ENCODE results near the gene RAET1G. TPM values are rescaled to one million over a fixed set of nuclear protein-coding genes. Genes with fewer than 3 reads are reported as not detected.

Gene RAET1G
- total RNA-seq, 4 donors from 2014 or later: not detected

- in situ Hi-C loops (cut with MboI; ENCODE audit: low pct_ligation_motif_present in 1 of 4, low pct_unique_long_range_greater_than_20kb in 1 of 4, low sequenced_read_pairs in 3 of 4): no loop called here
- Histone ChIP-seq H3K4me1 (no peaks in the 10 kb centered on the region), H3K27ac (no peak overlapping the region), H3K27me3 (no peaks in the 10 kb centered on the region), H3K9me3 (no peaks in the 10 kb centered on the region), H3K36me3 (no peaks in the 10 kb centered on the region), H3K4me3 (no peak overlapping the region)
- TF ChIP-seq EP300 (IDR thresholded peaks at IDR 0.05; ENCODE audit: low read depth) (no peak), CTCF (IDR thresholded peaks at IDR 0.05) (no peak), POLR2AphosphoS5 (IDR thresholded peaks at IDR 0.05) (no peak), POLR2A (IDR thresholded peaks at IDR 0.05) (no peak)
- 67 to 75% methylated on average over 6 to 7 of the region's 7 CpGs for WGBS, 2 donors (ENCODE audit: low coverage in 1 of 2)
- DNase-seq: no peak
- intact Hi-C loops (cut with DNase I; ENCODE audit: low total_unique reads): no loop called here
These were observed 33.6 kb downstream of the RAET1G start for GRCh38 chr6:149889326-149889725.

GRCh38 chr6:149888659-149889058, 34.3 kb downstream of the RAET1G start:
- TF ChIP-seq POLR2AphosphoS5 (IDR thresholded peaks at IDR 0.05): no peak
- TF ChIP-seq EP300 (IDR thresholded peaks at IDR 0.05; ENCODE audit: low read depth): no peak
- TF ChIP-seq POLR2A (IDR thresholded peaks at IDR 0.05): no peak
- TF ChIP-seq CTCF (IDR thresholded peaks at IDR 0.05): no peak
- no peaks in the 10 kb centered on the region for H3K9me3 ChIP-seq
- no peak overlapping the region for H3K4me3 ChIP-seq
- in situ Hi-C loops (cut with MboI; ENCODE audit: low pct_ligation_motif_present in 1 of 4, low pct_unique_long_range_greater_than_20kb in 1 of 4, low sequenced_read_pairs in 3 of 4): no loop called here
- H3K36me3 ChIP-seq: no peaks in the 10 kb centered on the region
- no peak overlapping the region for H3K27ac ChIP-seq
- H3K4me1 ChIP-seq: no peaks in the 10 kb centered on the region
- no peaks in the 10 kb centered on the region for H3K27me3 ChIP-seq
- 42% methylated on average over 1 of the region's 1 CpG; no CpG with 5 or more reads in 1 of the 2 donors for WGBS, 2 donors (ENCODE audit: low coverage in 1 of 2)
- DNase-seq: no peak
- intact Hi-C loops (cut with DNase I; ENCODE audit: low total_unique reads): no loop called here

- no peaks in the 10 kb centered on the region for H3K4me1 ChIP-seq
- peak; percentile 57 for DNase-seq
- H3K27ac ChIP-seq: no peak overlapping the region
- TF ChIP-seq POLR2AphosphoS5 (IDR thresholded peaks at IDR 0.05): no peak
- TF ChIP-seq POLR2A (IDR thresholded peaks at IDR 0.05): no peak
- TF ChIP-seq CTCF (IDR thresholded peaks at IDR 0.05): no peak
- no peak for TF ChIP-seq EP300 (IDR thresholded peaks at IDR 0.05; ENCODE audit: low read depth)
- H3K36me3 ChIP-seq: no peaks in the 10 kb centered on the region
- in situ Hi-C loops (cut with MboI; ENCODE audit: low pct_ligation_motif_present in 1 of 4, low pct_unique_long_range_greater_than_20kb in 1 of 4, low sequenced_read_pairs in 3 of 4) (no loop called here), intact Hi-C loops (cut with DNase I; ENCODE audit: low total_unique reads) (no loop called here)
- no peaks in the 10 kb centered on the region for H3K9me3 ChIP-seq
- H3K4me3 ChIP-seq: no peak overlapping the region
- 48 to 92% methylated on average over 6 to 9 of the region's 9 CpGs for WGBS, 2 donors (ENCODE audit: low coverage in 1 of 2)
- no peaks in the 10 kb centered on the region for H3K27me3 ChIP-seq
These were observed 34.8 kb downstream of the RAET1G start for GRCh38 chr6:149888093-149888492.

- intact Hi-C loops (cut with DNase I; ENCODE audit: low total_unique reads): no loop called here
- no peak overlapping the region for H3K27ac ChIP-seq
- WGBS, 2 donors (ENCODE audit: low coverage in 1 of 2): 71% methylated on average over 3 of the region's 3 CpGs; no CpG with 5 or more reads in 1 of the 2 donors
- DNase-seq: no peak
- in situ Hi-C loops (cut with MboI; ENCODE audit: low pct_ligation_motif_present in 1 of 4, low pct_unique_long_range_greater_than_20kb in 1 of 4, low sequenced_read_pairs in 3 of 4): no loop called here
- no peaks in the 10 kb centered on the region for H3K27me3 ChIP-seq
- H3K4me3 ChIP-seq: no peak overlapping the region
- no peaks in the 10 kb centered on the region for H3K4me1 ChIP-seq
- TF ChIP-seq POLR2AphosphoS5 (IDR thresholded peaks at IDR 0.05): no peak
- TF ChIP-seq POLR2A (IDR thresholded peaks at IDR 0.05): no peak
- no peak for TF ChIP-seq CTCF (IDR thresholded peaks at IDR 0.05)
- no peak for TF ChIP-seq EP300 (IDR thresholded peaks at IDR 0.05; ENCODE audit: low read depth)
- no peaks in the 10 kb centered on the region for H3K9me3 ChIP-seq
- no peaks in the 10 kb centered on the region for H3K36me3 ChIP-seq
These were observed 35.6 kb downstream of the RAET1G start for GRCh38 chr6:149887343-149887742.
